ENCODE results near the gene USH2A. TPM values are rescaled to one million over a fixed set of nuclear protein-coding genes. Genes with fewer than 3 reads are reported as not detected.

USH2A gene
- total RNA-seq, 4 donors from 2014 or later, result 0.14 TPM; not detected in 3

GRCh38 chr1:215780139-215780538 lies 643.1 kb downstream of the USH2A start:
- intact Hi-C loops (cut with DNase I; ENCODE audit: low total_unique reads), result no loop called here

GRCh38 chr1:215779729-215780128 lies 643.5 kb downstream of the USH2A start:
- H3K4me3 ChIP-seq, result no peak overlapping the region
- no peak for DNase-seq
- intact Hi-C loops (cut with DNase I; ENCODE audit: low total_unique reads), result no loop called here

More at GRCh38 chr1:215780139-215780538, 643.1 kb downstream of the USH2A start:
- TF ChIP-seq POLR2A (IDR thresholded peaks at IDR 0.05), result no peak
- TF ChIP-seq, protein P1, sequence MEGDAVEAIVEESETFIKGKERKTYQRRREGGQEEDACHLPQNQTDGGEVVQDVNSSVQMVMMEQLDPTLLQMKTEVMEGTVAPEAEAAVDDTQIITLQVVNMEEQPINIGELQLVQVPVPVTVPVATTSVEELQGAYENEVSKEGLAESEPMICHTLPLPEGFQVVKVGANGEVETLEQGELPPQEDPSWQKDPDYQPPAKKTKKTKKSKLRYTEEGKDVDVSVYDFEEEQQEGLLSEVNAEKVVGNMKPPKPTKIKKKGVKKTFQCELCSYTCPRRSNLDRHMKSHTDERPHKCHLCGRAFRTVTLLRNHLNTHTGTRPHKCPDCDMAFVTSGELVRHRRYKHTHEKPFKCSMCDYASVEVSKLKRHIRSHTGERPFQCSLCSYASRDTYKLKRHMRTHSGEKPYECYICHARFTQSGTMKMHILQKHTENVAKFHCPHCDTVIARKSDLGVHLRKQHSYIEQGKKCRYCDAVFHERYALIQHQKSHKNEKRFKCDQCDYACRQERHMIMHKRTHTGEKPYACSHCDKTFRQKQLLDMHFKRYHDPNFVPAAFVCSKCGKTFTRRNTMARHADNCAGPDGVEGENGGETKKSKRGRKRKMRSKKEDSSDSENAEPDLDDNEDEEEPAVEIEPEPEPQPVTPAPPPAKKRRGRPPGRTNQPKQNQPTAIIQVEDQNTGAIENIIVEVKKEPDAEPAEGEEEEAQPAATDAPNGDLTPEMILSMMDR (IDR thresholded peaks at IDR 0.05), result no peak
- no peaks in the 10 kb centered on the region for H3K36me3 ChIP-seq
- DNase-seq, result no peak
- H3K27ac ChIP-seq, result no peak overlapping the region
- no peaks in the 10 kb centered on the region for H3K27me3 ChIP-seq
- no peaks in the 10 kb centered on the region for H3K9me3 ChIP-seq
- no peak overlapping the region for H3K4me3 ChIP-seq
- H3K4me1 ChIP-seq, result no peaks in the 10 kb centered on the region

DNA sequence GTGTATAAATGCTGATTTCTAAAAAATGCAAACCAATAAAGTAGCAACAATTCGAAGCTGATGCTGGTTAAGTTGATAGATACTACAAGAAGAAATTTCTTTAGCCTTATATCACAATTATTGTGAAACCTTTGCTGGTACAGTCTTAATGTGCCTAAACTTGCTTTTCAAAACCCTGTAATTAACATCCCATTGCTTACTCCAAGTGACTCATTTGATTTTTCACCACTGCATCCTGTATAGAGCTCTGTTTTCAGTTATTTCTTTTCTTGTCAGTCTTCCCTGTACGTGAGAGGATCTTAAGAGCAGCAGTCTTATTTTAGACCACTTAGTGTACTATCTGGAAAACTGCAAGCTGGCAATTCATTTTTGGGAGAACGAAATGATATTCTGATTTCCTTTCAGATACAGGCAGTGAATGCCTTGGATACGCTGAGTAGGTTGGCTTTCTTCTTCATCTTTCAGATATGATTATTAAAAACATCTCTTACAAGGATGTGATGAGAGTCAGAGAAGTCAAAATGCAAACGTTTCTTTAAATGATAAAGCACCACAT lies 645.8 kb downstream of the USH2A start:
- intact Hi-C loops (cut with DNase I; ENCODE audit: low total_unique reads), result no loop called here
- H3K36me3 ChIP-seq, result no peaks in the 10 kb centered on the region
- no peaks in the 10 kb centered on the region for H3K4me1 ChIP-seq
- H3K27me3 ChIP-seq, result no peaks in the 10 kb centered on the region
- no peak overlapping the region for H3K4me3 ChIP-seq
- DNase-seq, result no peak
- TF ChIP-seq POLR2A (IDR thresholded peaks at IDR 0.05), result no peak
- TF ChIP-seq, protein P1 (IDR thresholded peaks at IDR 0.05), result no peak
- no peak overlapping the region for H3K27ac ChIP-seq
- no peaks in the 10 kb centered on the region for H3K9me3 ChIP-seq

More at GRCh38 chr1:215779729-215780128, 643.5 kb downstream of the USH2A start:
- H3K27ac ChIP-seq, result no peak overlapping the region
- no peaks in the 10 kb centered on the region for H3K27me3 ChIP-seq
- no peaks in the 10 kb centered on the region for H3K36me3 ChIP-seq
- H3K9me3 ChIP-seq, result no peaks in the 10 kb centered on the region
- H3K4me1 ChIP-seq, result no peaks in the 10 kb centered on the region
- TF ChIP-seq POLR2A (IDR thresholded peaks at IDR 0.05), result no peak
- TF ChIP-seq, protein P1 (IDR thresholded peaks at IDR 0.05), result no peak

- Histone ChIP-seq H3K27me3 (no peaks in the 10 kb centered on the region), H3K27ac (no peak overlapping the region), H3K9me3 (no peaks in the 10 kb centered on the region), H3K36me3 (no peaks in the 10 kb centered on the region), H3K4me1 (no peaks in the 10 kb centered on the region), H3K4me3 (no peak overlapping the region)
- TF ChIP-seq, protein P1 (IDR thresholded peaks at IDR 0.05), result no peak
- TF ChIP-seq POLR2A (IDR thresholded peaks at IDR 0.05), result no peak
- DNase-seq, result no peak
- intact Hi-C loops (cut with DNase I; ENCODE audit: low total_unique reads), result no loop called here
Measured at GRCh38 chr1:215776336-215776735, 646.9 kb downstream of the USH2A start.

DNA sequence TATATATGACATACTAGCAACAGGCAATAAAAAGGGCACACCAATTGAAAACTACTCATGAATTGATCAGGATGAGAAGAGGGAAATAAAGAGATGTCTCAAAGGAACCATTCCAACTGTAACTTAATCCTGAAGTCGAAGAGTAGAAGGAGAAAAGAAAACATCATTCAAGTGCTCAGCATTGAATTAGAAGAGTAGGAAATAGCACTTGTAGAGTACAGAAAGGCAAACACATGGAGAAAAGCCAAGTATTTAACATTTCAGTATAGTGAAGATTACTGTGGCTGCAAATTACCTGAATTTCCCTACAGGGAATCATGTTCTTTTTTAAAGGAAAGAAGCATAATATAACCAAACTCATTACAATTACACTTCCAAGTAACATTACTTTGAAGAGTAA lies 651.1 kb downstream of the USH2A start:
- no peaks in the 10 kb centered on the region for H3K4me1 ChIP-seq
- no peak for TF ChIP-seq POLR2A (IDR thresholded peaks at IDR 0.05)
- TF ChIP-seq, protein P1 (IDR thresholded peaks at IDR 0.05), result no peak
- no peaks in the 10 kb centered on the region for H3K9me3 ChIP-seq
- DNase-seq, result no peak
- no peaks in the 10 kb centered on the region for H3K36me3 ChIP-seq
- no peaks in the 10 kb centered on the region for H3K27me3 ChIP-seq
- H3K27ac ChIP-seq, result no peak overlapping the region
- H3K4me3 ChIP-seq, result no peak overlapping the region
- intact Hi-C loops (cut with DNase I; ENCODE audit: low total_unique reads), result no loop called here
